Measurements from ENCODE around the gene ZNF182.
"Not testable (repeated sequence)": the region's sequence is repeated elsewhere in the genome, so short reads cannot be mapped to it uniquely, and the experiment has no call there.

DNA sequence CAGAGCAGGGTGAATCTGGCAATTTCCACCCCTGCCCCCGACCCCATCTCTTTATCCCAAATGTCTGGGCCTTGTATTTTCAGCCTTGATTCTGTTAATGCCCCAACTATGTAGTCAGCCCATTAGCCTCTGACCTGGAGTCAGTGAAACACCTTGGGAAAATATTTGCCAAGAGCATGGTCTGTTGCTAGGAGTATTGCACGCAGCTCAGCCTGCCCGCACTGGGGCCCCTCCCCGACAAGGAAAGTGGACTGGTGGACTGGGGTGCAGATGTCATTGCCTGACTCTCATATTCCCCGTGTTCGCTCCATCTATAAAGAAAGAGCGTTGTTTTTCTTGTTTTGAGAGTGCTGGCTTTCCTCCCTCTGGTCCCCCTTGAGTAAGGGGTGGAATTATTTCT lies 48.5 kb downstream of the ZNF182 start:
- not testable (repeated sequence) for TF ChIP-seq ETV6 (IDR thresholded peaks at IDR 0.05; ENCODE audit: borderline replicate concordance in 1 of 2, low read depth in 2 of 2, low read length in 1 of 2); ETV6 (CRISPR knock-in tag; IDR thresholded peaks at IDR 0.05; ENCODE audit: borderline replicate concordance); YY1 (IDR thresholded peaks at IDR 0.05; ENCODE audit: borderline replicate concordance in 1 of 3, control insufficient read depth in 1 of 3, extremely low read depth in 1 of 3, insufficient read depth in 3 of 3, insufficient read length in 1 of 3, insufficient replicate concordance in 2 of 3, low read depth in 1 of 3, low read length in 2 of 3); RAD21 (CRISPR knock-in tag; conservative IDR thresholded peaks at IDR 0.05 in 1 of 2, IDR thresholded peaks at IDR 0.05 in 1 of 2); MYBL2 (IDR thresholded peaks at IDR 0.05; ENCODE audit: low read depth); MYBL2 (CRISPR knock-in tag; IDR thresholded peaks at IDR 0.05; ENCODE audit: borderline replicate concordance); NFRKB (IDR thresholded peaks at IDR 0.05; ENCODE audit: low read depth); RCOR1 (IDR thresholded peaks at IDR 0.05; ENCODE audit: borderline replicate concordance in 1 of 2, low read depth in 2 of 2, low read length in 2 of 2); HDAC6 (IDR thresholded peaks at IDR 0.05; ENCODE audit: low read depth, low read length); NR2C2 (CRISPR knock-in tag; IDR thresholded peaks at IDR 0.05); NR2C2 (tag; IDR thresholded peaks at IDR 0.05); NFXL1 (CRISPR knock-in tag; IDR thresholded peaks at IDR 0.05)
- TF ChIP-seq, protein P1, sequence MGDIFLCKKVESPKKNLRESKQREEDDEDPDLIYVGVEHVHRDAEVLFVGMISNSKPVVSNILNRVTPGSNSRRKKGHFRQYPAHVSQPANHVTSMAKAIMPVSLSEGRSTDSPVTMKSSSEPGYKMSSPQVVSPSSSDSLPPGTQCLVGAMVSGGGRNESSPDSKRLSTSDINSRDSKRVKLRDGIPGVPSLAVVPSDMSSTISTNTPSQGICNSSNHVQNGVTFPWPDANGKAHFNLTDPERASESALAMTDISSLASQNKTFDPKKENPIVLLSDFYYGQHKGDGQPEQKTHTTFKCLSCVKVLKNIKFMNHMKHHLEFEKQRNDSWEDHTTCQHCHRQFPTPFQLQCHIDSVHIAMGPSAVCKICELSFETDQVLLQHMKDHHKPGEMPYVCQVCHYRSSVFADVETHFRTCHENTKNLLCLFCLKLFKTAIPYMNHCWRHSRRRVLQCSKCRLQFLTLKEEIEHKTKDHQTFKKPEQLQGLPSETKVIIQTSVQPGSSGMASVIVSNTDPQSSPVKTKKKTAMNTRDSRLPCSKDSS (IDR thresholded peaks at IDR 0.05; ENCODE audit: low read depth, partially characterized antibody): not testable (repeated sequence)
- TF ChIP-seq, protein P2, sequence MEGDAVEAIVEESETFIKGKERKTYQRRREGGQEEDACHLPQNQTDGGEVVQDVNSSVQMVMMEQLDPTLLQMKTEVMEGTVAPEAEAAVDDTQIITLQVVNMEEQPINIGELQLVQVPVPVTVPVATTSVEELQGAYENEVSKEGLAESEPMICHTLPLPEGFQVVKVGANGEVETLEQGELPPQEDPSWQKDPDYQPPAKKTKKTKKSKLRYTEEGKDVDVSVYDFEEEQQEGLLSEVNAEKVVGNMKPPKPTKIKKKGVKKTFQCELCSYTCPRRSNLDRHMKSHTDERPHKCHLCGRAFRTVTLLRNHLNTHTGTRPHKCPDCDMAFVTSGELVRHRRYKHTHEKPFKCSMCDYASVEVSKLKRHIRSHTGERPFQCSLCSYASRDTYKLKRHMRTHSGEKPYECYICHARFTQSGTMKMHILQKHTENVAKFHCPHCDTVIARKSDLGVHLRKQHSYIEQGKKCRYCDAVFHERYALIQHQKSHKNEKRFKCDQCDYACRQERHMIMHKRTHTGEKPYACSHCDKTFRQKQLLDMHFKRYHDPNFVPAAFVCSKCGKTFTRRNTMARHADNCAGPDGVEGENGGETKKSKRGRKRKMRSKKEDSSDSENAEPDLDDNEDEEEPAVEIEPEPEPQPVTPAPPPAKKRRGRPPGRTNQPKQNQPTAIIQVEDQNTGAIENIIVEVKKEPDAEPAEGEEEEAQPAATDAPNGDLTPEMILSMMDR (IDR thresholded peaks at IDR 0.05 in 2 of 3, conservative IDR thresholded peaks at IDR 0.05 in 1 of 3; ENCODE audit: insufficient read depth in 2 of 3, low read depth in 1 of 3, low read length in 3 of 3): not testable (repeated sequence)

Measured in K562 (cell line).